ENCODE measurements around the gene LSM12. TPM values are rescaled to one million over a fixed set of nuclear protein-coding genes. Genes with fewer than 3 reads are reported as not detected.

LSM12 gene
- 68.9 and 73.5 TPM in 2 replicates for total RNA-seq
- 34.3 and 36.5 TPM in 2 replicates for polyA plus RNA-seq
- polyA plus RNA-seq (2011; cell fraction: cytosol; rRNA removed), result 40.7 and 40.9 TPM in 2 replicates
- polyA plus RNA-seq (2011; cell fraction: nucleus; rRNA removed), result 28.0 and 28.8 TPM in 2 replicates
- 42.4 and 52.8 TPM in 2 replicates for polyA plus RNA-seq (2012)
- polyA minus RNA-seq, result 48.4 and 50.5 TPM in 2 replicates
- 43.3 TPM for polyA minus RNA-seq (2011; cell fraction: cytosol; rRNA and poly(A)+ RNA removed)
- polyA minus RNA-seq (2011; cell fraction: nucleus; rRNA and poly(A)+ RNA removed), result 22.7 and 26.0 TPM in 2 replicates
- Bru-seq, nascent RNA, result percentile 86 among the genes with signal in this experiment
- BruChase-seq, experiment 1, labeled RNA remaining after a 6-hour chase, result percentile 91 among the genes with signal in this experiment
- percentile 86 among the genes with signal in this experiment for BruChase-seq, experiment 2, labeled RNA remaining after a 2-hour chase
- long read RNA-seq, transcript LSM12-202 (6 exons, 942 nt), result minor isoform, 6 of 96 reads
- long read RNA-seq, transcript LSM12-201 (5 exons, 2,308 nt), result major isoform, 66 of 96 reads
- long read RNA-seq, partial matches to known transcripts, result 2 of 96 reads
- long read RNA-seq, other reads (novel, unspliced or antisense), result 20 of 96 reads

DNA sequence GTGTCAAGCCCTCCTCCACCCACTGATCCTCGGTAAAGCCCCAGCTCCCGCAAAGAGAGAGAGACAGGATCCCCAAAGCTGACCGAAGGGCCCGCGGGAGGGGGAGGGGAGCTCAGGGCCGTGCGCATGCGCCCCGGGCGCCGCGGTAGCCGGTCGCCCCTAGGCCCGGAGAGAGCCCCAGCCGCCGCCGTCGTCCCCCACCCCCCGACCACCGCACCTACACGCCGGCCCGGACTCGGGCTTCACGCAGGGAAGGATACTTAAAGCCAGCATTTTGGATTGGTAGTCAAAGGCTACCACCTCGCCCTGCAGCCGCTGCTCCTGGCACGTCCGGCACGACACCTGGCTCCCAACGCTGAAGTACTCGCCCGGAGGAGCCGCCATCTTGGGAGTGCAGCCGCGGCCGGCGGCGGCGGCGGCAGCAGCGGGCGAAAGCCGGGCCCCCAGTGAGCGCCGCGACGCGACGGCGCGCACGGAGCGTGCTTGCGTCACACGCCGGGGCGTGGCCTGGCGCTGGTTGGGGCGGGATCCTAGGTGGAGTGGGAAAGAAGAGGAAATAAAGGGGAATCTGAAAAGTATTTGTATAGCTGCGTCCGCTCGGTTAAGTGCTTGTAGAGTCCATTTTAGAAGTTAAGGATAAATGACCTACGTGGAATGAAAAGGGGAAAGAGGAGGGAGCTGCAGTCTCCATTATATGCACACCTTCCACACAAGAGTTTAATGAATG is at the start of gene LSM12:
LSM12 (minus strand) TSS at position 468 of the 727 bp plus-strand sequence; CDS start at position 384, 84 bp downstream.
- DNase-seq (ENCODE audit: low read depth, low spot score), result peak; percentile 94
- dilution Hi-C loops (cut with MboI; ENCODE audit: extremely low pct_ligation_motif_present, low sequenced_read_pairs) (no loop called here), intact Hi-C loops (cut with micrococcal nuclease) (loop anchor here (1.0 kb wide), 2 partner anchors 29 to 57 kb away; partner anchors contain the start of gene HDAC5)
- H2AFZ ChIP-seq (ENCODE audit: low read depth, low read length), result peak within 1 kb of the TSS; percentile 6
- H4K20me1 ChIP-seq (replicated peaks; ENCODE audit: control insufficient read depth, extremely low read depth, insufficient read depth, low read length), result no peaks in the 10 kb centered on the region
- H3K36me3 ChIP-seq (ENCODE audit: control insufficient read depth in 2 of 2, extremely low read depth in 1 of 2, insufficient read depth in 2 of 2, low read length in 2 of 2), result peaks cover 4 to 12% of the 10 kb centered on the region in 2 experiments
- ChIA-PET POLR2A (interaction anchor here (0.5 to 1.5 kb wide), 5 partner anchors 50 to 636 kb away, joined by 3 to 7 read pairs (median 4); partner anchors contain the start of gene HDAC5), CTCF (interaction anchor here (0.5 to 1.9 kb wide), 9 partner anchors 17 to 137 kb away, joined by 3 to 9 read pairs (median 4); partner anchors contain the start of gene HDAC5)
- no peaks in the 10 kb centered on the region for H3K9me1 ChIP-seq (replicated peaks; ENCODE audit: control insufficient read depth, extremely low read depth, insufficient read depth, low read length)
- TF ChIP-seq, protein P1, sequence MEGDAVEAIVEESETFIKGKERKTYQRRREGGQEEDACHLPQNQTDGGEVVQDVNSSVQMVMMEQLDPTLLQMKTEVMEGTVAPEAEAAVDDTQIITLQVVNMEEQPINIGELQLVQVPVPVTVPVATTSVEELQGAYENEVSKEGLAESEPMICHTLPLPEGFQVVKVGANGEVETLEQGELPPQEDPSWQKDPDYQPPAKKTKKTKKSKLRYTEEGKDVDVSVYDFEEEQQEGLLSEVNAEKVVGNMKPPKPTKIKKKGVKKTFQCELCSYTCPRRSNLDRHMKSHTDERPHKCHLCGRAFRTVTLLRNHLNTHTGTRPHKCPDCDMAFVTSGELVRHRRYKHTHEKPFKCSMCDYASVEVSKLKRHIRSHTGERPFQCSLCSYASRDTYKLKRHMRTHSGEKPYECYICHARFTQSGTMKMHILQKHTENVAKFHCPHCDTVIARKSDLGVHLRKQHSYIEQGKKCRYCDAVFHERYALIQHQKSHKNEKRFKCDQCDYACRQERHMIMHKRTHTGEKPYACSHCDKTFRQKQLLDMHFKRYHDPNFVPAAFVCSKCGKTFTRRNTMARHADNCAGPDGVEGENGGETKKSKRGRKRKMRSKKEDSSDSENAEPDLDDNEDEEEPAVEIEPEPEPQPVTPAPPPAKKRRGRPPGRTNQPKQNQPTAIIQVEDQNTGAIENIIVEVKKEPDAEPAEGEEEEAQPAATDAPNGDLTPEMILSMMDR (IDR thresholded peaks at IDR 0.05; ENCODE audit: extremely low read depth in 1 of 2, insufficient read depth in 1 of 2, low read depth in 1 of 2, low read length in 2 of 2), result no peak
- TF ChIP-seq POLR2AphosphoS5 (IDR thresholded peaks at IDR 0.05; ENCODE audit: insufficient read depth, low read depth, low read length) (peak; percentile 67), POLR2A (IDR thresholded peaks at IDR 0.05; ENCODE audit: low read depth, low read length) (peak; percentile 60)
- H3K9me3 ChIP-seq (replicated peaks; ENCODE audit: control insufficient read depth, insufficient read depth, low read length), result no peaks in the 10 kb centered on the region
- peak within 1 kb of the TSS; percentile 77 for H3K4me2 ChIP-seq (ENCODE audit: insufficient read depth, low read length)
- peaks cover 48% of the 10 kb centered on the region for H3K79me2 ChIP-seq (ENCODE audit: control insufficient read depth, insufficient read depth, low read length)
- peak within 1 kb of the TSS; percentile 87 for H3K27ac ChIP-seq (ENCODE audit: insufficient read depth, low read depth, low read length)
- no TSS peak for BruUV-seq (replicated peaks)
- H3K9ac ChIP-seq (replicated peaks; ENCODE audit: extremely low read depth, insufficient read depth, low read length), result peak within 1 kb of the TSS; percentile 93
- FAIRE-seq, result peak; percentile 76
- H3K27me3 ChIP-seq (ENCODE audit: control insufficient read depth in 2 of 2, insufficient read depth in 2 of 2, low read length in 2 of 2), result no peaks in the 10 kb centered on the region
- H3K4me1 ChIP-seq (ENCODE audit: control insufficient read depth, extremely low read depth, insufficient read depth, low read length), result peaks cover 22% of the 10 kb centered on the region
- peak within 1 kb of the TSS; percentile 89 to 97 (median 92) for H3K4me3 ChIP-seq (replicated peaks in 1 of 3; ENCODE audit: insufficient read depth in 1 of 3, low read depth in 1 of 3, low read length in 3 of 3)
